SK-N-SH treated with all-trans-retinoic acid at 6 μM for 48 hours (cell line): ENCODE measurements around the gene TRIM45.

Source experiments
- ARNTL ChIP-seq: fragments of 450-650 bp; formaldehyde crosslinking; IDR thresholded peaks from 2 replicates; pipeline ENCODE4 v1.5.0; 2020; ENCODE audit warnings: low read depth, mild to moderate bottlenecking, moderate library complexity, borderline replicate concordance
- CSDC2 ChIP-seq: fragments of 250-450 bp; sonication (Bioruptor Pico); IDR thresholded peaks from 2 replicates; pipeline ENCODE4 v1.5.0; 2020; ENCODE audit warnings: mild to moderate bottlenecking, moderate library complexity
- GLIS3 ChIP-seq: fragments of 250-450 bp; sonication (Bioruptor Pico); IDR thresholded peaks from 2 replicates; pipeline ENCODE4 v1.5.0; 2020; ENCODE audit warnings: mild to moderate bottlenecking, moderate library complexity
- OSR1 ChIP-seq: fragments of 250-450 bp; sonication (Bioruptor Pico); IDR thresholded peaks from 2 replicates; pipeline ENCODE4 v1.8.0; 2022; ENCODE audit warnings: moderate library complexity, mild to moderate bottlenecking, inconsistent platforms
- PPARA ChIP-seq: fragments of 250-450 bp; sonication (Bioruptor Pico); IDR thresholded peaks from 2 replicates; pipeline ENCODE4 v1.5.0; 2020; ENCODE audit warnings: mild to moderate bottlenecking, borderline replicate concordance
- RARB ChIP-seq: fragments of 250-450 bp; sonication (Bioruptor Pico); IDR thresholded peaks from 2 replicates; pipeline ENCODE4 v1.8.0; 2021; ENCODE audit warnings: mild to moderate bottlenecking, moderate library complexity
- TOX ChIP-seq: fragments of 250-450 bp; sonication (Bioruptor Pico); IDR thresholded peaks from 2 replicates; pipeline ENCODE4 v1.8.0; 2021; ENCODE audit warnings: mild to moderate bottlenecking, moderate library complexity, borderline replicate concordance
- ZC3H10 ChIP-seq: fragments of 250-450 bp; sonication (Bioruptor Pico); IDR thresholded peaks from 2 replicates; pipeline ENCODE4 v1.5.1; 2021; ENCODE audit warnings: mild to moderate bottlenecking, moderate library complexity
- ZFP3 ChIP-seq: fragments of 250-450 bp; sonication (Bioruptor Pico); IDR thresholded peaks from 2 replicates; pipeline ENCODE4 v1.5.0; 2020; ENCODE audit warnings: mild to moderate bottlenecking, moderate library complexity
- ZFP30 ChIP-seq: fragments of 450-650 bp; formaldehyde crosslinking; IDR thresholded peaks from 2 replicates; pipeline ENCODE4 v1.5.0; 2022; ENCODE audit warnings: mild to moderate bottlenecking, moderate library complexity
- ZNF565 ChIP-seq: fragments of 450-650 bp; formaldehyde crosslinking; conservative IDR thresholded peaks from 2 replicates; pipeline ENCODE4 v1.5.0; 2020; ENCODE audit warnings: low read depth, mild to moderate bottlenecking, moderate library complexity
- ZNF8 ChIP-seq: fragments of 450-650 bp; formaldehyde crosslinking; IDR thresholded peaks from 2 replicates; pipeline ENCODE4 v1.5.0; 2020; ENCODE audit warnings: mild to moderate bottlenecking, moderate library complexity
- TF ChIP-seq, protein P1 (sequence below): fragments of 250-450 bp; sonication (Bioruptor Pico); IDR thresholded peaks from 2 replicates; pipeline ENCODE4 v1.5.1; 2021; ENCODE audit warnings: mild to moderate bottlenecking, moderate library complexity
- TF ChIP-seq, protein P2 (sequence below): fragments of 250-450 bp; sonication (Bioruptor Pico); IDR thresholded peaks from 2 replicates; pipeline ENCODE4 v1.8.0; 2020; ENCODE audit warnings: mild to moderate bottlenecking, moderate library complexity, borderline replicate concordance

DNA sequence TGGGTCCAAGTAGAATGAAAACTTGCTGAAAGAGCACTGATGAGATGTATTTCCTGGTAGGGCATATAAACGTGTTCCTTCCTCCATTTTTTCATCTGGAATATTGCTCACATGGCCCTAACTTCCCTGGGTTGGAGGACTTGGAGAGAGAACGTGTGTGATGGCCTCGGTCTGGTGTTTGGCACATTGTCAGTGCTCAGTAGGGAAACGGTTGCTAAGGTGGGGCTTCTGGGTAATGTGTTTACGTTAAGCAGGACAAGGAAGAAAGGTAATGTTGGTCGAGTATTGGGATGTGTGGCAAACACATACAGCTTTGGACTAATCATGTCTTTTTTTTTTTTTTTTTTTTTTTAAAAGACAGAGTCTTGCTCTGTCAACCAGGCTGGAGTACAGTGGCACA lies 55.2 kb downstream of the TRIM45 start:
- no peak for TF ChIP-seq ZC3H10 (CRISPR knock-in tag)
- TF ChIP-seq ZFP30 (CRISPR knock-in tag) = no peak
- no peak for TF ChIP-seq PPARA (CRISPR knock-in tag)
- no peak for TF ChIP-seq GLIS3
- TF ChIP-seq ARNTL (CRISPR knock-in tag) = no peak
- no peak for TF ChIP-seq ZNF565 (CRISPR knock-in tag)
- TF ChIP-seq TOX (CRISPR knock-in tag) = no peak
- no peak for TF ChIP-seq ZNF8
- TF ChIP-seq ZFP3 (CRISPR knock-in tag) = no peak
- no peak for TF ChIP-seq CSDC2
- TF ChIP-seq, protein P1, sequence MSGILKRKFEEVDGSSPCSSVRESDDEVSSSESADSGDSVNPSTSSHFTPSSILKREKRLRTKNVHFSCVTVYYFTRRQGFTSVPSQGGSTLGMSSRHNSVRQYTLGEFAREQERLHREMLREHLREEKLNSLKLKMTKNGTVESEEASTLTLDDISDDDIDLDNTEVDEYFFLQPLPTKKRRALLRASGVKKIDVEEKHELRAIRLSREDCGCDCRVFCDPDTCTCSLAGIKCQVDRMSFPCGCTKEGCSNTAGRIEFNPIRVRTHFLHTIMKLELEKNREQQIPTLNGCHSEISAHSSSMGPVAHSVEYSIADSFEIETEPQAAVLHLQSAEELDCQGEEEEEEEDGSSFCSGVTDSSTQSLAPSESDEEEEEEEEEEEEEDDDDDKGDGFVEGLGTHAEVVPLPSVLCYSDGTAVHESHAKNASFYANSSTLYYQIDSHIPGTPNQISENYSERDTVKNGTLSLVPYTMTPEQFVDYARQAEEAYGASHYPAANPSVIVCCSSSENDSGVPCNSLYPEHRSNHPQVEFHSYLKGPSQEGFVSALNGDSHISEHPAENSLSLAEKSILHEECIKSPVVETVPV (CRISPR knock-in tag) = no peak
- no peak for TF ChIP-seq RARB (CRISPR knock-in tag)
- TF ChIP-seq, protein P2, sequence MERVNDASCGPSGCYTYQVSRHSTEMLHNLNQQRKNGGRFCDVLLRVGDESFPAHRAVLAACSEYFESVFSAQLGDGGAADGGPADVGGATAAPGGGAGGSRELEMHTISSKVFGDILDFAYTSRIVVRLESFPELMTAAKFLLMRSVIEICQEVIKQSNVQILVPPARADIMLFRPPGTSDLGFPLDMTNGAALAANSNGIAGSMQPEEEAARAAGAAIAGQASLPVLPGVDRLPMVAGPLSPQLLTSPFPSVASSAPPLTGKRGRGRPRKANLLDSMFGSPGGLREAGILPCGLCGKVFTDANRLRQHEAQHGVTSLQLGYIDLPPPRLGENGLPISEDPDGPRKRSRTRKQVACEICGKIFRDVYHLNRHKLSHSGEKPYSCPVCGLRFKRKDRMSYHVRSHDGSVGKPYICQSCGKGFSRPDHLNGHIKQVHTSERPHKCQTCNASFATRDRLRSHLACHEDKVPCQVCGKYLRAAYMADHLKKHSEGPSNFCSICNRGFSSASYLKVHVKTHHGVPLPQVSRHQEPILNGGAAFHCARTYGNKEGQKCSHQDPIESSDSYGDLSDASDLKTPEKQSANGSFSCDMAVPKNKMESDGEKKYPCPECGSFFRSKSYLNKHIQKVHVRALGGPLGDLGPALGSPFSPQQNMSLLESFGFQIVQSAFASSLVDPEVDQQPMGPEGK = no peak
- TF ChIP-seq OSR1 = no peak
